Body of pancreas (tissue), 4 donors: ENCODE measurements around the gene PRAMEF12.

Experiments
- POLR2A ChIP-seq, 3 donors: fragments of 450-650 bp; IDR thresholded peaks; one replicate each; pipeline ENCODE4 v1.6.1; 2016; ENCODE audit warnings: antibody characterized with exemption in 3 of 3, mild to moderate bottlenecking in 2 of 3
- TF ChIP-seq, protein P1 (sequence below), 7 experiments: fragments of 450-650 bp in 4 of 7; fragments of 200-600 bp in 3 of 7; sonication (generic) in 3 of 7; IDR thresholded peaks; one replicate each; pipeline ENCODE4 v1.5.1; 2016 to 2019; ENCODE audit warnings: antibody characterized with exemption in 7 of 7

DNA sequence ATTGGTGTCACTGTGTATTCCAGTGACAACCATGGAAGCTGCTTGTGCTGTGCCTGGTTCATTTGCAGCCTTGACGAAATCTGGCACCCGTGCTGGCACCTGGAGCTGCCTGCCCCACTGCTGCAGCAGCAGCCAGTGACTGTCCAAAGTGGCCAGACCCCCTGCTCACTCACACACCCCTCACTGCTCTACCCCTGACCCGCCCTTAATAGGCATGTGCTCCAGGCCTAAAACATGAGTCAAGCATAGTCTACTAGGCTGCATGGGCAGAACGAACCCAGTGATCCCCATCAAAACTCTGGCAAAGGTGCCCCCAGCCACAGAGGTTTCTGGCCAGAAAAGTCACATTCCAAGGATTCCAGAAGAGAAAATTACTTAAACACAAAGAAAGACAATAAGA is 25.4 kb downstream of the PRAMEF12 start:
- TF ChIP-seq, protein P1, sequence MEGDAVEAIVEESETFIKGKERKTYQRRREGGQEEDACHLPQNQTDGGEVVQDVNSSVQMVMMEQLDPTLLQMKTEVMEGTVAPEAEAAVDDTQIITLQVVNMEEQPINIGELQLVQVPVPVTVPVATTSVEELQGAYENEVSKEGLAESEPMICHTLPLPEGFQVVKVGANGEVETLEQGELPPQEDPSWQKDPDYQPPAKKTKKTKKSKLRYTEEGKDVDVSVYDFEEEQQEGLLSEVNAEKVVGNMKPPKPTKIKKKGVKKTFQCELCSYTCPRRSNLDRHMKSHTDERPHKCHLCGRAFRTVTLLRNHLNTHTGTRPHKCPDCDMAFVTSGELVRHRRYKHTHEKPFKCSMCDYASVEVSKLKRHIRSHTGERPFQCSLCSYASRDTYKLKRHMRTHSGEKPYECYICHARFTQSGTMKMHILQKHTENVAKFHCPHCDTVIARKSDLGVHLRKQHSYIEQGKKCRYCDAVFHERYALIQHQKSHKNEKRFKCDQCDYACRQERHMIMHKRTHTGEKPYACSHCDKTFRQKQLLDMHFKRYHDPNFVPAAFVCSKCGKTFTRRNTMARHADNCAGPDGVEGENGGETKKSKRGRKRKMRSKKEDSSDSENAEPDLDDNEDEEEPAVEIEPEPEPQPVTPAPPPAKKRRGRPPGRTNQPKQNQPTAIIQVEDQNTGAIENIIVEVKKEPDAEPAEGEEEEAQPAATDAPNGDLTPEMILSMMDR (IDR thresholded peaks at IDR 0.05), result no peak
- no peak for TF ChIP-seq POLR2A (IDR thresholded peaks at IDR 0.05)
